ENCODE measurements around the gene CNNM2. TPM values are rescaled to one million over a fixed set of nuclear protein-coding genes. Genes with fewer than 3 reads are reported as not detected.

The CNNM2 gene
- total RNA-seq, 1 donor from 2014 or later: 14.3 TPM

DNA sequence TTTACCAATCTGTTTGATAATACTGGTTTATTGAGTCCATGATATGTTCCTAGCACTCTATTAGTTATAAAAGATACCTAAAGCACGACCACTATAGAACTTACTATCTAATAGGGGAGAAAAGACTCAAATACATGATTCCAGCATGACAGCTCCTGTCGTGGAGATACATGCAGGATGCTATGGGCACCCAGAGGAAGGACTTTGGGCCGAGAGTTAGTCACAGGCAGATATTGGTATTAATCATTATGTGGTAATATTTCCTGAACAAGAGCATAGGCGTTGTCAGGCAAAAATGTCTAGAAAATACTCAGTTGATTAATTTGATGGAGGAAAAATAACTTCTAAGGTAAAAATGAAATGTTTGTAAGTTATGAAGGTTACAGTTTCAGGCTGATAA is 31.8 kb downstream of the CNNM2 start:
- Mint-ChIP-seq H3K4me1 (ENCODE audit: low read depth, unreplicated experiment) (peaks cover 24% of the 10 kb centered on the region), H3K4me3 (ENCODE audit: unreplicated experiment) (no peak overlapping the region), H3K27ac (ENCODE audit: unreplicated experiment) (no peak overlapping the region), H3K9me3 (ENCODE audit: unreplicated experiment) (no peaks in the 10 kb centered on the region), H3K36me3 (ENCODE audit: unreplicated experiment) (no peaks in the 10 kb centered on the region), H3K27me3 (ENCODE audit: unreplicated experiment) (no peaks in the 10 kb centered on the region)
- TF ChIP-seq, protein P1, sequence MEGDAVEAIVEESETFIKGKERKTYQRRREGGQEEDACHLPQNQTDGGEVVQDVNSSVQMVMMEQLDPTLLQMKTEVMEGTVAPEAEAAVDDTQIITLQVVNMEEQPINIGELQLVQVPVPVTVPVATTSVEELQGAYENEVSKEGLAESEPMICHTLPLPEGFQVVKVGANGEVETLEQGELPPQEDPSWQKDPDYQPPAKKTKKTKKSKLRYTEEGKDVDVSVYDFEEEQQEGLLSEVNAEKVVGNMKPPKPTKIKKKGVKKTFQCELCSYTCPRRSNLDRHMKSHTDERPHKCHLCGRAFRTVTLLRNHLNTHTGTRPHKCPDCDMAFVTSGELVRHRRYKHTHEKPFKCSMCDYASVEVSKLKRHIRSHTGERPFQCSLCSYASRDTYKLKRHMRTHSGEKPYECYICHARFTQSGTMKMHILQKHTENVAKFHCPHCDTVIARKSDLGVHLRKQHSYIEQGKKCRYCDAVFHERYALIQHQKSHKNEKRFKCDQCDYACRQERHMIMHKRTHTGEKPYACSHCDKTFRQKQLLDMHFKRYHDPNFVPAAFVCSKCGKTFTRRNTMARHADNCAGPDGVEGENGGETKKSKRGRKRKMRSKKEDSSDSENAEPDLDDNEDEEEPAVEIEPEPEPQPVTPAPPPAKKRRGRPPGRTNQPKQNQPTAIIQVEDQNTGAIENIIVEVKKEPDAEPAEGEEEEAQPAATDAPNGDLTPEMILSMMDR (IDR thresholded peaks at IDR 0.05; ENCODE audit: partially characterized antibody, unreplicated experiment): no peak
- no peak for DNase-seq

DNA sequence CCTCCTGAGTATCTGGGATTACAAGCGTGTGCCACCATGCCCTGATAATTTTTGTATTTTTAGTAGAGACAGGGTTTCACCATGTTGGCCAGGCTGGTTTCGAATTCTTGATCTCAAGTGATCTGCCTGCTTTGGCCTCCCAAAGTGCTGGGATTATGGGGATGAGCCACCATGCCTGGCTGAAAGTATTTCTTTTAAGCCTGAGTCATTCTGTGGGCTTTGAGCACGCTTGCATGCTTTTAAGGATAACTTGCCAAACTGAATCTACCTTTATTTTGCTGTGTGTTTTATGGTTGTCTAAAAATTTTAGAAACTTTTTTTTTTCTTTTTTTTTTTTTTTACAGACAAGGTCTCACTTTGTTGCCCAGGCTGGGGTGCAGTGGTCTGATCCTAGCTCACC is 33.2 kb downstream of the CNNM2 start:
- Mint-ChIP-seq H3K9me3 (ENCODE audit: unreplicated experiment) (no peaks in the 10 kb centered on the region), H3K4me1 (ENCODE audit: low read depth, unreplicated experiment) (peaks cover 11% of the 10 kb centered on the region), H3K36me3 (ENCODE audit: unreplicated experiment) (no peaks in the 10 kb centered on the region), H3K27ac (ENCODE audit: unreplicated experiment) (no peak overlapping the region), H3K27me3 (ENCODE audit: unreplicated experiment) (no peaks in the 10 kb centered on the region), H3K4me3 (ENCODE audit: unreplicated experiment) (no peak overlapping the region)
- TF ChIP-seq, protein P1 (IDR thresholded peaks at IDR 0.05; ENCODE audit: partially characterized antibody, unreplicated experiment): no peak
- no peak for DNase-seq

DNA sequence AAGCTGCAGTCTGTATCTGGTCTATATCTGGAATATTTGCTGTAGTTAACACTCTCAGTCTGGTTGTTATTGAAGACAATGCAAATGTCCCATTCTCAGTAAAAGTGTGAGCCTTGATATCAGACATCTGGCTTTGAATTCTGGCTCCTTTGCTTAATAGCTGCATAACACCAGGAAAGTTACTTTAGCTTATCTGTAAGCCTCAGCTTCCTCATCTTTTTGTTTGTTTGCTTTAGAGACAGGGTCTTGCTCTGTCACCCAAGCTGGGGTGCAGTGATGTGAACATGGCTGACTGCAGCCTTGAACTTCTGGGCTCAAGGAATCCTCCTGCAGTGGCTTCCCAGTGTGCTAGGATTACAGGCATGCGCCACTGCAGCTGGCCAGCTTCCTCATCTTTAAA is 41.3 kb downstream of the CNNM2 start:
- no peaks in the 10 kb centered on the region for H3K27me3 Mint-ChIP-seq (ENCODE audit: unreplicated experiment)
- H3K27ac Mint-ChIP-seq (ENCODE audit: unreplicated experiment): no peak overlapping the region
- H3K9me3 Mint-ChIP-seq (ENCODE audit: unreplicated experiment): no peaks in the 10 kb centered on the region
- DNase-seq: no peak
- no peak overlapping the region for H3K4me3 Mint-ChIP-seq (ENCODE audit: unreplicated experiment)
- no peaks in the 10 kb centered on the region for H3K36me3 Mint-ChIP-seq (ENCODE audit: unreplicated experiment)
- TF ChIP-seq, protein P1 (IDR thresholded peaks at IDR 0.05; ENCODE audit: partially characterized antibody, unreplicated experiment): no peak
- no peaks in the 10 kb centered on the region for H3K4me1 Mint-ChIP-seq (ENCODE audit: low read depth, unreplicated experiment)

DNA sequence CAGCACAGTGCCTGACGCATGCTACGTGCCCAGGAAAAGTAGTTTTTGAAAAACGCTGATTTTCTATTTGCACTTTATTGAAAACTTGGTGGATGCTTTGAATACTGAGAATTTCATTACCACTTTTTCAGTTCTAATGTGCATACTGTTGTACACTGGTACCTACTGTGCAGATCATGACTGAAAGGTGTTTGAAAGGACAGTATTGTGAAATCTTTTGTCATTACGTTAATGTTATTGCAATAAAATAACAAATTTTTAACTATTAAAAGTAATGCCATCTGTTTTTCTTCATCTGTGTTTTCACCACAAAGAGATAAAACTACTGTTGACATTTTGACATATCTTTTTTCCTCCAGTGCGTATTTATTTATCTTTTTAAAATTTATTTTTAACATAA is 42.1 kb downstream of the CNNM2 start:
- no peak overlapping the region for H3K4me3 Mint-ChIP-seq (ENCODE audit: unreplicated experiment)
- no peaks in the 10 kb centered on the region for H3K36me3 Mint-ChIP-seq (ENCODE audit: unreplicated experiment)
- H3K27me3 Mint-ChIP-seq (ENCODE audit: unreplicated experiment): no peaks in the 10 kb centered on the region
- TF ChIP-seq, protein P1 (IDR thresholded peaks at IDR 0.05; ENCODE audit: partially characterized antibody, unreplicated experiment): no peak
- H3K27ac Mint-ChIP-seq (ENCODE audit: unreplicated experiment): no peak overlapping the region
- no peaks in the 10 kb centered on the region for H3K4me1 Mint-ChIP-seq (ENCODE audit: low read depth, unreplicated experiment)
- DNase-seq: no peak
- no peaks in the 10 kb centered on the region for H3K9me3 Mint-ChIP-seq (ENCODE audit: unreplicated experiment)

DNA sequence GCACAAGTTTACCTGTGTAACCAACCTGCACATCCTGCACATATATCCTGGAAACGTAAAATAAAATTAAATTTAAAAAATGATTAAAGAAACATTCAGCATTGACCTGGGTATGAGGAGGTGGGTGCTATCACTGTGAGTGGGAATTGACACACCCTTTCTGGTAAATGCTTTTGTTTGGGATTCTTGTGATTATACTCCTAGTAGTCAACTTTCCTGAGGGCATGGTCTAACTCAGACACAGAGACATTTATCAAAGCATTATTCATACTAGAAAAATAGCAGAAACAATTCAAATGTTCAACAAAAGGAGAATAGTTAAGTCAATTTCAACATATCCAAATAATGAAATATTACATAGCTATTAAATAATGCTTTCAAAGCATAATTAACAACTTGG is 44.2 kb downstream of the CNNM2 start:
- Mint-ChIP-seq H3K9me3 (ENCODE audit: unreplicated experiment) (no peaks in the 10 kb centered on the region), H3K36me3 (ENCODE audit: unreplicated experiment) (no peaks in the 10 kb centered on the region), H3K4me1 (ENCODE audit: low read depth, unreplicated experiment) (no peaks in the 10 kb centered on the region), H3K4me3 (ENCODE audit: unreplicated experiment) (no peak overlapping the region), H3K27me3 (ENCODE audit: unreplicated experiment) (no peaks in the 10 kb centered on the region), H3K27ac (ENCODE audit: unreplicated experiment) (no peak overlapping the region)
- TF ChIP-seq, protein P1 (IDR thresholded peaks at IDR 0.05; ENCODE audit: partially characterized antibody, unreplicated experiment): no peak
- no peak for DNase-seq

Data from glutamatergic neuron (in vitro differentiated cells).